GM12864 (cell line): ENCODE measurements around the gene DLGAP1.
"Not testable (repeated sequence)": the region's sequence is repeated elsewhere in the genome, so short reads cannot be mapped to it uniquely, and the experiment has no call there.

Experiments
- DNase-seq: peaks from one replicate; pipeline ENCODE4 v3.0.0-alpha.2; 2011; ENCODE audit warnings: low read depth
- H3K4me3 ChIP-seq: 2 replicates; pipeline ENCODE4 v1.5.1; 2011; ENCODE audit warnings: mild to moderate bottlenecking, low read depth, low read length, control low read depth
- TF ChIP-seq, protein P1 (sequence below): IDR thresholded peaks from 2 replicates; pipeline ENCODE4 v1.5.1; 2011; ENCODE audit warnings: low read depth, mild to moderate bottlenecking, moderate library complexity, low read length, control low read depth, inconsistent platforms; ENCODE audit errors: missing control alignments

Gene DLGAP1

DNA sequence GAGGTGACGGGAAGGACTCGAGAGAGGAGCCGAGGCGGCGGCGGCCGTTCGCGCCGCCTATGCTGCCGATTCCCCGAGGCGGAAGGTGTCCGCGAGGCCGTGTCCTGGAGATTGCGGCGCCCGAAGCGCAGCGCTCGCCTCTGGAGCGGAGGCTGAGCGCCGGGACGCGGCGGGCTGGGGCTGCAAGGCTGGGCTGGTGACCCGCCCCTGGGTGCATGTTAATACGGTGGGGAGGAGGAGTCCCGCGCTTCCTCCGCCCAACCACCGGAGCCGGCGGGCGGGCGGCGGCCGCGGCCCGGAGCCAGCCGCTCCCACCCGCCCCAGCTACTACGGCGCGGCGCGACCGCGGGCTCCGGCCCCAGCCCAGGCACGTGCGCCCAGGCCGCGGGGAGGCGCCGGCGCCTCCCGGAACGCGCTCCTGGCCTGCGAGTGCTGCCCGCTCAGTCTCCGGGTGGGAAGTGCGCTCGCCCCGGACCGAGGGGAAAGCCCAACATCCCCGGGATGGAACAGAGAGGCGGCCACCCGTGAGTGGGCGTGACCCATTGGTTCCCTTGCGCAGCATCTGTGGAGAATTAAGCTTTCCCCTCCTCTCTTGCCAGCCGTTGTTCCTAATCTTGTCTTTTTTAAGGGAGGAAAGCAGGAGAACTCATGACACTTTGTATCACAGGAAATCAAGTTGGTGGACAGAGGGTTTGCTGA is at the start of gene DLGAP1:
Gene DLGAP1 (minus strand): TSS at position 195 of the 699 bp plus-strand sequence.
- H3K4me3 ChIP-seq: no peak within 1 kb of the TSS; the same call in 1 of the 2 replicates
- no peak for DNase-seq
- TF ChIP-seq, protein P1, sequence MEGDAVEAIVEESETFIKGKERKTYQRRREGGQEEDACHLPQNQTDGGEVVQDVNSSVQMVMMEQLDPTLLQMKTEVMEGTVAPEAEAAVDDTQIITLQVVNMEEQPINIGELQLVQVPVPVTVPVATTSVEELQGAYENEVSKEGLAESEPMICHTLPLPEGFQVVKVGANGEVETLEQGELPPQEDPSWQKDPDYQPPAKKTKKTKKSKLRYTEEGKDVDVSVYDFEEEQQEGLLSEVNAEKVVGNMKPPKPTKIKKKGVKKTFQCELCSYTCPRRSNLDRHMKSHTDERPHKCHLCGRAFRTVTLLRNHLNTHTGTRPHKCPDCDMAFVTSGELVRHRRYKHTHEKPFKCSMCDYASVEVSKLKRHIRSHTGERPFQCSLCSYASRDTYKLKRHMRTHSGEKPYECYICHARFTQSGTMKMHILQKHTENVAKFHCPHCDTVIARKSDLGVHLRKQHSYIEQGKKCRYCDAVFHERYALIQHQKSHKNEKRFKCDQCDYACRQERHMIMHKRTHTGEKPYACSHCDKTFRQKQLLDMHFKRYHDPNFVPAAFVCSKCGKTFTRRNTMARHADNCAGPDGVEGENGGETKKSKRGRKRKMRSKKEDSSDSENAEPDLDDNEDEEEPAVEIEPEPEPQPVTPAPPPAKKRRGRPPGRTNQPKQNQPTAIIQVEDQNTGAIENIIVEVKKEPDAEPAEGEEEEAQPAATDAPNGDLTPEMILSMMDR: no peak

DNA sequence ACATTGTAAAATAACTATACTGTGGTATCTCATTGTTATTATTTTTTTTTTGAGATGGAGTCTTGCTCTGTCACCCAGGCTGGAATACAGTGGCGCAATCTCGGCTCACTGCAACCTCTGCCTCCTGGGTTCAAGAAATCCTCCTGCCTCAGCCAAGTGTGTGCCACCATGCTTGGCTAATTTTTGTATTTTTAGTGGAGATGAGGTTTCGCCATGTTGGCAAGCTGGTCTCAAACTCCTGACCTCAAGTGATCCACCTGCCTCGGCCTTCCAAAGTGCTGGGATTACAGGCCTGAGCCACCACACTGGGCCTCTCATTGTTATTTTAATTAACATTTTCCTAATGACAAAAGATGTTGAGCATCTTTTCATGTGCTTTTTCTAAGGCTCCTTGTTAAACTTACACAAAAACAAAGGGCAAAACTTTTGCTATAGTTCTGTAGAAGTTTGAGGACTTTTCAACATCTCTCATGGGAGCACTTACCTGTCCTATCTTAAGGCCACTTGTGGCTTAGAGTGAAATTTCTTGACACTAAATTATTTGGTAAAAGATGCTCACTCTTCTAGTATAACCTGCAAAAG is 39.7 kb upstream of the DLGAP1 start:
- not testable (repeated sequence) for DNase-seq, H3K4me3 ChIP-seq

DNA sequence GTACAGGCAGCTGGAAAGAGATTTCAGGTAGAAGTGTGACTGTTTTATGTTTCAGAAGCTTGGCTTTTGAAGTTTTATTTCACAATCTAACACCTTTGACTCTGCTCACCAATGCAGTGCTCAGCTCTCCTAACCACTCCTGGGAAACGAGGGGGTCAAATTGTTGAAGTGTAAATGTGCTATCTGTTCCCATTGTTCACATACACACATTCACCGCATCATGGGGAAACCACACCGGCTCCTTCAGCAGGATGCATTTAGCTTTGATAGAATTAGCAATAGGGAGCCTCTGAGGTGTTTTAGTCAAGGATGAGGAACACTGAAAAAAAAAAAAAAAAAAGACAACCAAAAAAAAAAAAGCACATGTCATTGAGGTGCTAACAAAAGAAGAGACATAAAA is 13.4 kb upstream of the DLGAP1 start:
- no peak overlapping the region for H3K4me3 ChIP-seq
- DNase-seq: no peak
- TF ChIP-seq, protein P1: no peak

DNA sequence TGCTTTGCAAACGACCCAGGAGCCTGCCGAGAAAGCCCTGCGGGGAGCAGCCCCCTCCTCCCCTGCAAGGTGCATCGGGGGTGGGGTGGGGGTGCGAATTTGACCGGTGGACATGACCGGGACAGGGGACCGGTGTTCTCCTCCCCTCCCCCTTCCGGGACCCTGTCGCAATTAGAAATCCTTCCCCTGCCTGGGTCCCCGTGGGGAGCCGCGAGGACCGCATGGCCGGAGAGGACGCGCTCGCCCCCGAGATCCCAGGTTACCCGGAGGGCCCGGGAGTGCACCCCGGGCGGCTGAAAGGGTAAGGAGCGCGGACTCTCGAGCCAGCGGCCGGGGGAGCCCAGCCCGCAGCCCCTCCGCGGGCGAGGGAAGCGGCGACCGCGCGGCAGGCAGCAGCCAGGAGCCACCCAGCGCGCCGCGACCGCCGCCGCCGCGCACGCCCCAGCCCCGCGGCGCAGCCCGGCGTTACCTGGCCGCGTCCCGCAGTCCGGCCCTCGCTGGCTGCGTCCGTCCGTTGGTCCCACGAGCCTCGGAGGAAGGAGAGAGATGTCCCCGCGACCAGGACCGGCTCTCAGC is 482 bp downstream of the DLGAP1 start:
- DNase-seq: no peak
- TF ChIP-seq, protein P1: no peak
- H3K4me3 ChIP-seq: no peak overlapping the region; the same call in 1 of the 2 replicates

DNA sequence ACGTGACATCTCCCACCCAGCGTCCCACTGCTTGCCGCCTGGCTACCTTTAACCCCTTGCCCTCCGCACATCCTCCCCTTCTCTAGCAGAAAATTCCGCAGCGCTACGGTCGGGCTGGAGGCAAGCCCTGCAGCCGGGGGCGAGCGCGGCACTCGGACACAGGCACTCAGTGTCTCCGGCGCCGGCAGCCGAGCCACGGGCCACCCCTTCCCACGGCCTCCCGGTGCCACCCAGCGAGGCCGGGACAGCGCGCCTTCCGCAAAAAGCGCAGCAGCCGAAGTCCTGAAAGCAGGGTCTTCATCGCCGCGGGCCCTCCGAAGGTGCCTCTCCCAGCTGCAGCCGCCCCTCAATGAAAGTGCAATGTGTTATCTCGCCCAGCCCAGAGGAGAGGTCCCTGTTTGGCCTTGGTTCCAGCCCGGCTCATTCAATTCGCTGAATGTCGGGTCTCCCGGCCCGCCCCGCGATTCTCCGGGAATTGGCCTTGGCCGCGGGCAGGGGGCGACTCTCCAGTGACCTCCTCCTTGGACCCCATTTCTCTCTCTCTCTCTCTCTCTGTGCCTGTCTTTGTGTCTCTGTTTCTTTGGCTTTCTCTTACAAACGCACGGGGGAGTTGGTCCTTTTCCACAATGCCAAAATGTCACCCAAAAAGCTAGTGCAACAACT is 1.1 kb downstream of the DLGAP1 start:
- no peak overlapping the region for H3K4me3 ChIP-seq
- TF ChIP-seq, protein P1: no peak
- no peak for DNase-seq

DNA sequence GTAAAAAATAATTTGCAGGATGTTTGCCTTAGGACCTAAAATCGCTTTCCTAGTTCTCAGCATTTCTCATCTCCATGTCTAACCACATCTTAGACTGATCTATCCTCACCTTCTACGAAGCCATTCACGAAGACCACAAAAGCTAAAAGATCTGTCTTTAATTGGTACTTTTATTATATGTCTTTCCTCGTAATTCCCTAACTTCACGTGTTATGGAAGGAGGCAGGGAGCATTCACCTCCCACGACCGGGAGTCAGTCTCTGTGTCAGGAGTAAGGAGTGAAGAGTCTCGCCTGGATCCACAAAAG is 1.6 kb downstream of the DLGAP1 start:
- no peak for DNase-seq
- TF ChIP-seq, protein P1: no peak
- H3K4me3 ChIP-seq: no peak overlapping the region

- TF ChIP-seq, protein P1: no peak
- no peak overlapping the region for H3K4me3 ChIP-seq
- DNase-seq: no peak
Observed at GRCh38 chr18:4450065-4450658, 4.9 kb downstream of the DLGAP1 start.
